IPS-18c (cell line): ENCODE measurements around the gene LRIG1.

ENCODE experiments used
- H3K4me3 ChIP-seq: 2 replicates; pipeline ENCODE4 v1.7.0; 2013; ENCODE audit warnings: low read depth, mild to moderate bottlenecking, low read length, moderate library complexity; ENCODE audit not compliant: insufficient read depth
- H3K9me3 ChIP-seq: one replicate; pipeline ENCODE4 v1.6.1; 2013; ENCODE audit warnings: mild to moderate bottlenecking, low read length, moderate library complexity; ENCODE audit not compliant: control insufficient read depth, insufficient read depth

The LRIG1 gene

GRCh38 chr3:66517241-66517640 lies 16.4 kb upstream of the LRIG1 start:
- no peaks in the 10 kb centered on the region for H3K9me3 ChIP-seq

GRCh38 chr3:66508461-66508860 lies 7.6 kb upstream of the LRIG1 start:
- H3K9me3 ChIP-seq = no peaks in the 10 kb centered on the region
- H3K4me3 ChIP-seq = no peak overlapping the region

More at GRCh38 chr3:66517241-66517640, 16.4 kb upstream of the LRIG1 start:
- H3K4me3 ChIP-seq = no peak overlapping the region

GRCh38 chr3:66507423-66508260 lies 6.8 kb upstream of the LRIG1 start:
- H3K4me3 ChIP-seq = no peak overlapping the region

GRCh38 chr3:66506154-66506553 lies 5.3 kb upstream of the LRIG1 start:
- Histone ChIP-seq H3K4me3 (no peak overlapping the region), H3K9me3 (no peaks in the 10 kb centered on the region)

More at GRCh38 chr3:66507423-66508260, 6.8 kb upstream of the LRIG1 start:
- no peaks in the 10 kb centered on the region for H3K9me3 ChIP-seq

- no peak overlapping the region for H3K4me3 ChIP-seq
- H3K9me3 ChIP-seq = no peaks in the 10 kb centered on the region
Observed at GRCh38 chr3:66504850-66505641, 4.2 kb upstream of the LRIG1 start.

GRCh38 chr3:66502981-66503380 lies 2.2 kb upstream of the LRIG1 start:
- no peak overlapping the region for H3K4me3 ChIP-seq
- no peaks in the 10 kb centered on the region for H3K9me3 ChIP-seq

- Histone ChIP-seq H3K4me3 (no peak overlapping the region), H3K9me3 (no peaks in the 10 kb centered on the region)
Observed at GRCh38 chr3:66502245-66502874, 1.5 kb upstream of the LRIG1 start.

GRCh38 chr3:66501483-66502244 lies 842 bp upstream of the LRIG1 start:
- Histone ChIP-seq H3K9me3 (no peaks in the 10 kb centered on the region), H3K4me3 (peak overlapping the region; percentile 22; the same call in 1 of the 2 replicates)

GRCh38 chr3:66499881-66500575 lies 794 bp downstream of the LRIG1 start:
- Histone ChIP-seq H3K9me3 (no peaks in the 10 kb centered on the region), H3K4me3 (peak overlapping the region; percentile 94)

GRCh38 chr3:66498687-66499621 lies 1.9 kb downstream of the LRIG1 start:
- Histone ChIP-seq H3K9me3 (no peaks in the 10 kb centered on the region), H3K4me3 (peak overlapping the region; percentile 94)

- H3K9me3 ChIP-seq = no peaks in the 10 kb centered on the region
- H3K4me3 ChIP-seq = peak overlapping the region; percentile 94
Observed at GRCh38 chr3:66497985-66498671, 2.7 kb downstream of the LRIG1 start.

- peak overlapping the region; percentile 12; the same call in 1 of the 2 replicates for H3K4me3 ChIP-seq
- H3K9me3 ChIP-seq = no peaks in the 10 kb centered on the region
Observed at GRCh38 chr3:66497288-66497984, 3.4 kb downstream of the LRIG1 start.

- peak overlapping the region; percentile 26; the same call in 1 of the 2 replicates for H3K4me3 ChIP-seq
- no peaks in the 10 kb centered on the region for H3K9me3 ChIP-seq
Observed at GRCh38 chr3:66496746-66497145, 4.1 kb downstream of the LRIG1 start.

GRCh38 chr3:66496301-66496700 lies 4.5 kb downstream of the LRIG1 start:
- Histone ChIP-seq H3K4me3 (peak overlapping the region; percentile 26; the same call in 1 of the 2 replicates), H3K9me3 (no peaks in the 10 kb centered on the region)
